KMS-11 (cell line): ENCODE measurements around the gene GCSAM.
"Not testable (repeated sequence)": the region's sequence is repeated elsewhere in the genome, so short reads cannot be mapped to it uniquely, and the experiment has no call there.

Experiments
- H2AFZ ChIP-seq: fragments of 200-600 bp; sonication (generic); 2 replicates; pipeline ENCODE4 v1.6.1; 2016; ENCODE audit warnings: antibody characterized with exemption, mixed run types, low read depth
- H3K27ac ChIP-seq: fragments of 200-600 bp; sonication (generic); 2 replicates; pipeline ENCODE4 v1.6.1; 2016; ENCODE audit warnings: mild to moderate bottlenecking, mixed run types
- H3K27me3 ChIP-seq: fragments of 200-600 bp; sonication (generic); 2 replicates; pipeline ENCODE4 v1.6.1; 2017; ENCODE audit warnings: mild to moderate bottlenecking, low read depth, mixed run types, moderate library complexity; ENCODE audit not compliant: insufficient read depth
- H3K36me3 ChIP-seq: fragments of 200-600 bp; sonication (generic); 2 replicates; pipeline ENCODE4 v1.6.1; 2017; ENCODE audit warnings: mild to moderate bottlenecking, mixed run types; ENCODE audit not compliant: insufficient read depth
- H3K4me1 ChIP-seq: fragments of 200-600 bp; sonication (generic); 2 replicates; pipeline ENCODE4 v1.6.1; 2016; ENCODE audit warnings: mild to moderate bottlenecking, low read depth, mixed run types; ENCODE audit not compliant: poor library complexity, severe bottlenecking
- H3K4me2 ChIP-seq: fragments of 200-600 bp; sonication (generic); 2 replicates; pipeline ENCODE4 v1.7.0; 2016; ENCODE audit warnings: mild to moderate bottlenecking, mixed run types
- H3K4me3 ChIP-seq: fragments of 200-600 bp; sonication (generic); IDR thresholded peaks from 2 replicates; pipeline ENCODE4 v1.6.1; 2017; ENCODE audit warnings: low read depth, low read length, mixed read lengths; ENCODE audit not compliant: insufficient read depth
- H3K79me2 ChIP-seq: fragments of 200-600 bp; sonication (generic); 2 replicates; pipeline ENCODE4 v1.6.1; 2016; ENCODE audit warnings: low read depth, mixed run types; ENCODE audit not compliant: insufficient read depth
- H3K9ac ChIP-seq: fragments of 200-600 bp; sonication (generic); 2 replicates; pipeline ENCODE4 v1.6.1; 2016; ENCODE audit warnings: mild to moderate bottlenecking, mixed run types
- H4K20me1 ChIP-seq: fragments of 200-600 bp; sonication (generic); 2 replicates; pipeline ENCODE4 v1.6.1; 2016; ENCODE audit warnings: mild to moderate bottlenecking, mixed run types; ENCODE audit not compliant: insufficient read depth
- TF ChIP-seq, protein P1 (sequence below): fragments of 200-600 bp; sonication (generic); conservative IDR thresholded peaks from 2 replicates; pipeline ENCODE4 v1.6.1; 2017; ENCODE audit warnings: low read depth, mild to moderate bottlenecking, antibody characterized with exemption, low read length, moderate library complexity, mixed read lengths

GCSAM gene

GRCh38 chr3:112074006-112074405 lies 59.0 kb downstream of the GCSAM start:
- Histone ChIP-seq H3K4me2 (no peak overlapping the region; the same call in 1 of the 2 replicates), H3K9ac (no peak overlapping the region), H3K27me3 (no peaks in the 10 kb centered on the region), H4K20me1 (no peaks in the 10 kb centered on the region), H3K36me3 (no peaks in the 10 kb centered on the region), H3K27ac (no peak overlapping the region), H3K4me3 (no peak overlapping the region), H2AFZ (no peak overlapping the region), H3K79me2 (no peaks in the 10 kb centered on the region), H3K4me1 (peaks cover 27% of the 10 kb centered on the region)
- TF ChIP-seq, protein P1, sequence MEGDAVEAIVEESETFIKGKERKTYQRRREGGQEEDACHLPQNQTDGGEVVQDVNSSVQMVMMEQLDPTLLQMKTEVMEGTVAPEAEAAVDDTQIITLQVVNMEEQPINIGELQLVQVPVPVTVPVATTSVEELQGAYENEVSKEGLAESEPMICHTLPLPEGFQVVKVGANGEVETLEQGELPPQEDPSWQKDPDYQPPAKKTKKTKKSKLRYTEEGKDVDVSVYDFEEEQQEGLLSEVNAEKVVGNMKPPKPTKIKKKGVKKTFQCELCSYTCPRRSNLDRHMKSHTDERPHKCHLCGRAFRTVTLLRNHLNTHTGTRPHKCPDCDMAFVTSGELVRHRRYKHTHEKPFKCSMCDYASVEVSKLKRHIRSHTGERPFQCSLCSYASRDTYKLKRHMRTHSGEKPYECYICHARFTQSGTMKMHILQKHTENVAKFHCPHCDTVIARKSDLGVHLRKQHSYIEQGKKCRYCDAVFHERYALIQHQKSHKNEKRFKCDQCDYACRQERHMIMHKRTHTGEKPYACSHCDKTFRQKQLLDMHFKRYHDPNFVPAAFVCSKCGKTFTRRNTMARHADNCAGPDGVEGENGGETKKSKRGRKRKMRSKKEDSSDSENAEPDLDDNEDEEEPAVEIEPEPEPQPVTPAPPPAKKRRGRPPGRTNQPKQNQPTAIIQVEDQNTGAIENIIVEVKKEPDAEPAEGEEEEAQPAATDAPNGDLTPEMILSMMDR: no peak

- not testable (repeated sequence) for H3K4me3 ChIP-seq, H3K4me2 ChIP-seq, H3K27ac ChIP-seq, H2AFZ ChIP-seq, H3K36me3 ChIP-seq, H3K79me2 ChIP-seq, H3K27me3 ChIP-seq, H3K9ac ChIP-seq, H4K20me1 ChIP-seq
- H3K4me1 ChIP-seq: peaks cover 27% of the 10 kb centered on the region
Measured at GRCh38 chr3:112072387-112073060, 60.5 kb downstream of the GCSAM start.
